ENCODE data around the gene CGB7.
"Not testable (repeated sequence)": the region's sequence is repeated elsewhere in the genome, so short reads cannot be mapped to it uniquely, and the experiment has no call there.

DNA sequence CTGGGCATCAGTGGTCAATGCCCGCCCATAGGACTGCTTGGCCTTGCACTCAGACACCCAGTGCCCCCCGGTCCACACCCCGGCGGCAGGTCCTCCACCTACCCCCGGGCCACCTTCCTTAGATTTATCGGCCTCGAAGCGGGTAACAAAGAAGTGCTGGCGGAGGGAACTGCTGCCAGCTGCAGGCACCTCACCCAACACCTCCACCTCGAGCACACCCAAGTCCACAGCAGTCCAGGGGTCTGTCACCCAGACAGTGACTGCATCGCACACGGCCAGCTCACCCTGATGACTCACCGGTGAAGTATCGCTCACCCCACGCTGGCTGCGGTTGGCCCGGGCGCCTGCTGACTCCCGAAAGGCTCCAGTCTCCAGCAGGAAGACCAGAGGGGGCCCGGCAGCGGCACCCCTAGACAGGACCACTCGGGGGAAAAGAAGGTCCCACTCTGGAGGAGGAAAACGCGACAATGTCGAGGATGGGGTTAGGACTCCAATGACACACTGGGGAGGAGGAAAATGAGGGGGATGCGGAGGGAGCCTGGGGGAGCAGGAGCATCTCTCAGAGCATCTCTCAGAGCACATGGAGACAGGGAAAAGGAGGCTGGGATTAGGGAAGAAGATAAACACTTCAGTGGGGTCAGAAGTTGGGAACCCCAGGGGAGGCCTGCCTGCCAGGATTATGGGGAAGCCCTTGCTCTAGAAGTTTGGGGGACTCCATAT, 18.8 kb downstream of the CGB7 start:
- TF ChIP-seq, protein P1, sequence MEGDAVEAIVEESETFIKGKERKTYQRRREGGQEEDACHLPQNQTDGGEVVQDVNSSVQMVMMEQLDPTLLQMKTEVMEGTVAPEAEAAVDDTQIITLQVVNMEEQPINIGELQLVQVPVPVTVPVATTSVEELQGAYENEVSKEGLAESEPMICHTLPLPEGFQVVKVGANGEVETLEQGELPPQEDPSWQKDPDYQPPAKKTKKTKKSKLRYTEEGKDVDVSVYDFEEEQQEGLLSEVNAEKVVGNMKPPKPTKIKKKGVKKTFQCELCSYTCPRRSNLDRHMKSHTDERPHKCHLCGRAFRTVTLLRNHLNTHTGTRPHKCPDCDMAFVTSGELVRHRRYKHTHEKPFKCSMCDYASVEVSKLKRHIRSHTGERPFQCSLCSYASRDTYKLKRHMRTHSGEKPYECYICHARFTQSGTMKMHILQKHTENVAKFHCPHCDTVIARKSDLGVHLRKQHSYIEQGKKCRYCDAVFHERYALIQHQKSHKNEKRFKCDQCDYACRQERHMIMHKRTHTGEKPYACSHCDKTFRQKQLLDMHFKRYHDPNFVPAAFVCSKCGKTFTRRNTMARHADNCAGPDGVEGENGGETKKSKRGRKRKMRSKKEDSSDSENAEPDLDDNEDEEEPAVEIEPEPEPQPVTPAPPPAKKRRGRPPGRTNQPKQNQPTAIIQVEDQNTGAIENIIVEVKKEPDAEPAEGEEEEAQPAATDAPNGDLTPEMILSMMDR (IDR thresholded peaks at IDR 0.05), result not testable (repeated sequence)
- TF ChIP-seq POLR2A (IDR thresholded peaks at IDR 0.05), result not testable (repeated sequence)

Measured in esophagus squamous epithelium (tissue), 4 donors.